22Rv1 (cell line): ENCODE data around the gene NR2F1-AS1.

ENCODE experiments used
- CTCF ChIP-seq: fragments of 450-650 bp; IDR thresholded peaks from 2 replicates; pipeline ENCODE4 v1.5.1; 2017; ENCODE audit warnings: mild to moderate bottlenecking
- ZFX ChIP-seq: fragments of 450-650 bp; IDR thresholded peaks from 2 replicates; pipeline ENCODE4 v1.6.1; 2017; ENCODE audit warnings: antibody characterized with exemption, borderline replicate concordance

DNA sequence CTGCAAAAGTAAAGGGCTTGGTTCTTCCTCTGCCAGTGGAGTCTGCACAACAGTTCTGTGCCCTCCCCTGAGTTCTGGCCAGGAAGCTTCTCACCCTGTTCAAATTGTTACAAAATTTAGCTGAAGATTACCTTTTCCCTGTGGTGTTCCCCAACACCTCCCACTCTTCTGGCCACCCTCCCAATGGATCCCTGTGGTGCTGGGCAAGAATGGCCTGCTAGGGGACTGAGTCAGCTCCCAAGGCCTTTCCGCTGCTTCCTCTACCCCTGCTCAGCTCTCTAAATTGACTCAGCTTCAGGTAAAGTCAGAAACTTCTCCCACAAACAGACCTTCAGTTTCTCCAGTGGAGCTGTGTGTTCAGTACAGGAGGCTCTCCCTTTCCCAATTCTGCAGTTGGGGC, 186.0 kb downstream of the NR2F1-AS1 start:
- TF ChIP-seq CTCF (no peak), ZFX (no peak)
